ENCODE measurements around the gene SLC14A1. TPM values are rescaled to one million over a fixed set of nuclear protein-coding genes. Genes with fewer than 3 reads are reported as not detected.

The SLC14A1 gene
- total and polyA plus RNA-seq, 5 donors from 2014 or later, result 7.8 to 35.1 (median 10.5) TPM

GRCh38 chr18:45686891-45687611 is 36.9 kb upstream of the SLC14A1 start:
- DNase-seq (peak; percentile 31 to 91 (median 84)), ATAC-seq (ENCODE audit: low read depth in 2 of 2) (peak; percentile 87)
- Mint-ChIP-seq H3K4me3 (peak overlapping the region; percentile 85 to 97 (median 96)), H3K9me3 (peaks cover 0 to 1% (median 0%) of the 10 kb centered on the region in 7 donors), H3K4me1 (peaks cover 22 to 93% (median 68%) of the 10 kb centered on the region in 4 donors), H3K36me3 (peaks cover 8% of the 10 kb centered on the region), H3K27ac (peak overlapping the region; percentile 93 to 98 (median 96)), H3K27me3 (peaks cover 7% of the 10 kb centered on the region)
- Histone ChIP-seq H3K27me3 (ENCODE audit: control insufficient read depth, insufficient read depth, low read length) (no peaks in the 10 kb centered on the region), H3K4me1 (ENCODE audit: control insufficient read depth, insufficient read depth, low read length, poor library complexity, severe bottlenecking) (peaks cover 70% of the 10 kb centered on the region), H3K4me3 (ENCODE audit: low read depth, low read length) (peak overlapping the region; percentile 71), H3K27ac (ENCODE audit: insufficient read depth, low read length, poor library complexity, severe bottlenecking) (peak overlapping the region; percentile 68), H3K36me3 (ENCODE audit: control insufficient read depth, insufficient read depth, low read length) (peaks cover 3% of the 10 kb centered on the region), H3K9me3 (ENCODE audit: control insufficient read depth in 2 of 2, low read length in 2 of 2) (no peaks in the 10 kb centered on the region)

DNA sequence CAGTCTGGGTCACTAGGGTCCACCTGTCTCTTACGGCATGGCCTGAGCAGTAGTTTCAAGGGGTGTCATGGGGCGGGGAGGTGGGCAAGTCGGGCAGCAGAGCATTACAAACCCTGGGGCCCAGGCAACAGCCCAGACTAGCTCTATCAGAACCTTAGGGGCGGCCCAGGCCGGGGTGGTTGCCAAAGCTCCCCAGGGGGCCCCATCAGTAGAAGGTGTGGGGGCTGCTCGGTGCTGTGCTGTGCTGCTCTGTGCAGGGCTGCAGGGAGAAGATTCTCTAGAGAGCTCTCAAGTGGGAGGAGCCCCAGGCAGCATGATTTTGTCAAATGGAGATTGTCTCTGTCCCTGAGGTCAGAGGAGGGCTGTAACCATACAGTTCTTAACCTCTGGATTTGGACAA is 36.4 kb upstream of the SLC14A1 start:
- H3K4me1 Mint-ChIP-seq, result peaks cover 22 to 88% (median 65%) of the 10 kb centered on the region in 4 donors
- DNase-seq (peak in 2 of 3 donors; percentile 11 to 64), ATAC-seq (ENCODE audit: low read depth in 2 of 2) (peak; percentile 14 to 15)
- Histone ChIP-seq H3K9me3 (ENCODE audit: control insufficient read depth in 2 of 2, low read length in 2 of 2) (no peaks in the 10 kb centered on the region), H3K27ac (ENCODE audit: insufficient read depth, low read length, poor library complexity, severe bottlenecking) (peak overlapping the region; percentile 68), H3K36me3 (ENCODE audit: control insufficient read depth, insufficient read depth, low read length) (peaks cover 7% of the 10 kb centered on the region), H3K27me3 (ENCODE audit: control insufficient read depth, insufficient read depth, low read length) (no peaks in the 10 kb centered on the region), H3K4me3 (ENCODE audit: low read depth, low read length) (peak overlapping the region; percentile 71), H3K4me1 (ENCODE audit: control insufficient read depth, insufficient read depth, low read length, poor library complexity, severe bottlenecking) (peaks cover 70% of the 10 kb centered on the region)
- H3K4me3 Mint-ChIP-seq, result peak overlapping the region; percentile 85 to 97 (median 96)
- H3K36me3 Mint-ChIP-seq, result peaks cover 14% of the 10 kb centered on the region
- peak overlapping the region; percentile 93 to 98 (median 96) for H3K27ac Mint-ChIP-seq
- H3K27me3 Mint-ChIP-seq, result peaks cover 6% of the 10 kb centered on the region
- H3K9me3 Mint-ChIP-seq, result peaks cover 0 to 1% (median 0%) of the 10 kb centered on the region in 7 donors

DNA sequence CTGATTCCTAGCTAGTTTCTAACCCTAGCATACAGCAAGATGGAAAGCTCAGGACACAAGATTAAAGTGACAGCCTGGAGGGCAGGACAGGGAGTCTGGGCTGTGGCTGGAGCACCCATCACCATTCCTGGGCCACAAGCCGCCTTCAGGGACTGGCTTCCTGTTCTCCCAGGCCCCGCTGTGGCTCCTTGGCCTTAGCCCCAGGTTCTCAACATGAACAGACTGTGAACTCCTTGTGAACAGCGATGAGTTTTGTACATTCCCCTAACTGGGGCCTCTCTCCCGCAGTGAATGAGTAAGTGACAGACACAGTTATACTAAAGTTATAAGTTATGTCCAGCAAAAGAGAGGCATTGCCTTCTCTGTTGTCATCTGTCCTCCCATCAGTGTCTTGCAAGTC is 35.9 kb upstream of the SLC14A1 start:
- Histone ChIP-seq H3K4me1 (ENCODE audit: control insufficient read depth, insufficient read depth, low read length, poor library complexity, severe bottlenecking) (peaks cover 70% of the 10 kb centered on the region), H3K27ac (ENCODE audit: insufficient read depth, low read length, poor library complexity, severe bottlenecking) (peak overlapping the region; percentile 68), H3K4me3 (ENCODE audit: low read depth, low read length) (peak overlapping the region; percentile 69), H3K27me3 (ENCODE audit: control insufficient read depth, insufficient read depth, low read length) (no peaks in the 10 kb centered on the region), H3K9me3 (ENCODE audit: control insufficient read depth in 2 of 2, low read length in 2 of 2) (peaks cover 0 to 2% of the 10 kb centered on the region in 2 experiments), H3K36me3 (ENCODE audit: control insufficient read depth, insufficient read depth, low read length) (peaks cover 7% of the 10 kb centered on the region)
- H3K27ac Mint-ChIP-seq, result peak overlapping the region; percentile 93 to 98 (median 96)
- peak in 1 of 3 donors; percentile 18 for DNase-seq
- peaks cover 5% of the 10 kb centered on the region for H3K27me3 Mint-ChIP-seq
- H3K36me3 Mint-ChIP-seq, result peaks cover 17% of the 10 kb centered on the region
- H3K4me1 Mint-ChIP-seq, result peaks cover 22 to 83% (median 64%) of the 10 kb centered on the region in 4 donors
- no peak for ATAC-seq (ENCODE audit: low read depth in 2 of 2)
- H3K9me3 Mint-ChIP-seq, result peaks cover 0 to 4% (median 0%) of the 10 kb centered on the region in 7 donors
- H3K4me3 Mint-ChIP-seq, result peak overlapping the region; percentile 85 to 97 (median 96)

GRCh38 chr18:45688833-45689232 is 35.1 kb upstream of the SLC14A1 start:
- H3K4me3 ChIP-seq (ENCODE audit: low read depth, low read length), result peak overlapping the region; percentile 69
- Mint-ChIP-seq H3K27ac (peak overlapping the region; percentile 93 to 98 (median 96)), H3K4me3 (peak overlapping the region; percentile 85 to 97 (median 96)), H3K9me3 (peaks cover 0 to 9% (median 0%) of the 10 kb centered on the region in 7 donors), H3K36me3 (peaks cover 17% of the 10 kb centered on the region), H3K27me3 (peaks cover 5% of the 10 kb centered on the region), H3K4me1 (peaks cover 22 to 76% (median 59%) of the 10 kb centered on the region in 4 donors)
- H3K27ac ChIP-seq (ENCODE audit: insufficient read depth, low read length, poor library complexity, severe bottlenecking), result peak overlapping the region; percentile 68
- ATAC-seq (ENCODE audit: low read depth in 2 of 2), result peak in 1 of 2 donors; percentile 21
- H3K9me3 ChIP-seq (ENCODE audit: control insufficient read depth in 2 of 2, low read length in 2 of 2), result peaks cover 0 to 4% of the 10 kb centered on the region in 2 experiments
- H3K4me1 ChIP-seq (ENCODE audit: control insufficient read depth, insufficient read depth, low read length, poor library complexity, severe bottlenecking), result peaks cover 69% of the 10 kb centered on the region
- peak; percentile 13 to 81 (median 56) for DNase-seq
- no peaks in the 10 kb centered on the region for H3K27me3 ChIP-seq (ENCODE audit: control insufficient read depth, insufficient read depth, low read length)
- peaks cover 7% of the 10 kb centered on the region for H3K36me3 ChIP-seq (ENCODE audit: control insufficient read depth, insufficient read depth, low read length)

DNA sequence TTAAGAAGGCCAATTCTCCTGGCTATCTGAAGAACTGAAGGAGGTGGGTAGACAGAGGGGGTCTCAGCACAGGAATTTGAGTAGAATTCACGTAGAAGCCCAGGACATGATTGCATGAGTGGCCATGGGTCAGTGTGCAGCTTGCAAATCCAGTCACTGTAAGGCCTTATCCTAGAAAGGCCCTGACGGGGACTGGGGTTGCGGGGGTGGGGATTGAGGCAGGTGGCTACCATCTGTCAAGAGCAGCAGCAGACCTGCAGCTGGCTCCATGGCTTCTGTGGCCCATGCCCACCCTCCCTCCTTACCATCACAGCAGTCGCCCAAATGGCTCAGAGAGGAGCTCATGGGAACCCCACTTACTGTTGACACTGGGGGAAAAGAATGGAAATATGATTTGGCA is 34.6 kb upstream of the SLC14A1 start:
- Histone ChIP-seq H3K4me1 (ENCODE audit: control insufficient read depth, insufficient read depth, low read length, poor library complexity, severe bottlenecking) (peaks cover 64% of the 10 kb centered on the region), H3K9me3 (ENCODE audit: control insufficient read depth in 2 of 2, low read length in 2 of 2) (peaks cover 0 to 4% of the 10 kb centered on the region in 2 experiments), H3K4me3 (ENCODE audit: low read depth, low read length) (peak overlapping the region; percentile 69), H3K27me3 (ENCODE audit: control insufficient read depth, insufficient read depth, low read length) (no peaks in the 10 kb centered on the region), H3K36me3 (ENCODE audit: control insufficient read depth, insufficient read depth, low read length) (peaks cover 7% of the 10 kb centered on the region), H3K27ac (ENCODE audit: insufficient read depth, low read length, poor library complexity, severe bottlenecking) (no peak overlapping the region)
- DNase-seq, result no peak
- peaks cover 19 to 71% (median 57%) of the 10 kb centered on the region in 4 donors for H3K4me1 Mint-ChIP-seq
- peaks cover 17% of the 10 kb centered on the region for H3K36me3 Mint-ChIP-seq
- peaks cover 0 to 12% (median 0%) of the 10 kb centered on the region in 7 donors for H3K9me3 Mint-ChIP-seq
- no peak for ATAC-seq (ENCODE audit: low read depth in 2 of 2)
- H3K27me3 Mint-ChIP-seq, result peaks cover 5% of the 10 kb centered on the region
- H3K27ac Mint-ChIP-seq, result peak overlapping the region in 2 of 3 donors; percentile 93 to 96
- peak overlapping the region in 2 of 4 donors; percentile 96 to 97 for H3K4me3 Mint-ChIP-seq

- Histone ChIP-seq H3K4me1 (ENCODE audit: control insufficient read depth, insufficient read depth, low read length, poor library complexity, severe bottlenecking) (peaks cover 46% of the 10 kb centered on the region), H3K9me3 (ENCODE audit: control insufficient read depth in 2 of 2, low read length in 2 of 2) (peaks cover 0 to 5% of the 10 kb centered on the region in 2 experiments), H3K27ac (ENCODE audit: insufficient read depth, low read length, poor library complexity, severe bottlenecking) (no peak overlapping the region), H3K36me3 (ENCODE audit: control insufficient read depth, insufficient read depth, low read length) (peaks cover 7% of the 10 kb centered on the region), H3K4me3 (ENCODE audit: low read depth, low read length) (peak overlapping the region; percentile 38), H3K27me3 (ENCODE audit: control insufficient read depth, insufficient read depth, low read length) (no peaks in the 10 kb centered on the region)
- Mint-ChIP-seq H3K4me1 (peaks cover 14 to 53% (median 42%) of the 10 kb centered on the region in 4 donors), H3K9me3 (peaks cover 0 to 19% (median 0%) of the 10 kb centered on the region in 7 donors), H3K27me3 (peaks cover 5% of the 10 kb centered on the region), H3K4me3 (peak overlapping the region; percentile 67 to 91 (median 74)), H3K36me3 (peaks cover 17% of the 10 kb centered on the region), H3K27ac (peak overlapping the region; percentile 42 to 98 (median 62))
- no peak for ATAC-seq (ENCODE audit: low read depth in 2 of 2)
- DNase-seq, result peak; percentile 51 to 80 (median 71)
Measured at GRCh38 chr18:45690975-45691815, 32.8 kb upstream of the SLC14A1 start.

GRCh38 chr18:45691816-45692179 is 32.2 kb upstream of the SLC14A1 start:
- Histone ChIP-seq H3K27me3 (ENCODE audit: control insufficient read depth, insufficient read depth, low read length) (no peaks in the 10 kb centered on the region), H3K4me3 (ENCODE audit: low read depth, low read length) (no peak overlapping the region), H3K9me3 (ENCODE audit: control insufficient read depth in 2 of 2, low read length in 2 of 2) (peaks cover 0 to 5% of the 10 kb centered on the region in 2 experiments), H3K27ac (ENCODE audit: insufficient read depth, low read length, poor library complexity, severe bottlenecking) (no peak overlapping the region), H3K4me1 (ENCODE audit: control insufficient read depth, insufficient read depth, low read length, poor library complexity, severe bottlenecking) (peaks cover 40% of the 10 kb centered on the region), H3K36me3 (ENCODE audit: control insufficient read depth, insufficient read depth, low read length) (peaks cover 7% of the 10 kb centered on the region)
- DNase-seq (no peak), ATAC-seq (ENCODE audit: low read depth in 2 of 2) (no peak)
- Mint-ChIP-seq H3K27ac (no peak overlapping the region), H3K9me3 (peaks cover 0 to 24% (median under 1%) of the 10 kb centered on the region in 7 donors), H3K4me1 (peaks cover 10 to 47% (median 36%) of the 10 kb centered on the region in 4 donors), H3K36me3 (peaks cover 17% of the 10 kb centered on the region), H3K27me3 (peaks cover 5% of the 10 kb centered on the region), H3K4me3 (no peak overlapping the region)

Measured in CD4-positive, CD25-positive, alpha-beta regulatory T cell (primary cell).